HuH-7.5 (cell line): ENCODE results near the gene SEC61B.

Source experiments
- DNase-seq: peaks from one replicate; pipeline ENCODE4 v3.0.0; 2011; ENCODE audit warnings: low spot score

The SEC61B gene

GRCh38 chr9:99238331-99238730, 16.2 kb downstream of the SEC61B start:
- DNase-seq: no peak

DNA sequence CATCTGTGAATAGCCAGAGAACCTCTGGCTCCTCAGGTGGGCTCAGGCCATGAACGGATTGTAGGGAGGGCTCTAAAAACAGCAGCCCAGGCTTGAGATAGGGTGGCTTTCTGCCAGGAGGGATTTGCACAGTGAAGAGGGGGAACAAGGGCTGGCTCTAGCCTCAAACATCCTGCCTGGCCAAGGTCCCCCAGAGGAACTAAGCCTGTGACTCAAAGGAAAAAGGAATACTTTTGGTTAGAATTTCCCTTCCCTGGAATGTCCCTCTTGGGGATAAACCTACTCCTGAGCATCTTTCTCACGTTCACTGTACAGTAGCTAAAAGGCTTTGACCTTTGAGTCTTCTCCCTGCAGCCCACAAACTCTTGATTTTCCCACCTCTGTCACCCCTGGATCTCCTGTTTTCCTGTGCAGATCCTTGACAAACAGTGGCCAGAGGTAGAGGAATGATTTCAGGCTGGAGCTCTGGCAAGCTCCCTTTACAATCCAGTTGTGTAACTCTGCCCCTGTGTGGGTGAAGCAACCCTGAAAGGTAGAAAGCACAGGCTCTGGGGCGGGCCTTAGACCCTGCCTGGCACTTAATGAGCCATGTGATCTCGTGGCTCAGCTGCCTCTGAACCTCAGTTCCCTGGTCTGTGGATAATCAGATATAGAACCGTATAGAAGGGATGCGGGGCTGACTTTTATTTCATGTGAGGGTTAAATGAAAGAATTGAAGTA, 17.4 kb downstream of the SEC61B start:
- no peak for DNase-seq

- no peak for DNase-seq
Measured at GRCh38 chr9:99241106-99241505, 19.0 kb downstream of the SEC61B start.

GRCh38 chr9:99244344-99245260, 22.5 kb downstream of the SEC61B start:
- no peak for DNase-seq

DNA sequence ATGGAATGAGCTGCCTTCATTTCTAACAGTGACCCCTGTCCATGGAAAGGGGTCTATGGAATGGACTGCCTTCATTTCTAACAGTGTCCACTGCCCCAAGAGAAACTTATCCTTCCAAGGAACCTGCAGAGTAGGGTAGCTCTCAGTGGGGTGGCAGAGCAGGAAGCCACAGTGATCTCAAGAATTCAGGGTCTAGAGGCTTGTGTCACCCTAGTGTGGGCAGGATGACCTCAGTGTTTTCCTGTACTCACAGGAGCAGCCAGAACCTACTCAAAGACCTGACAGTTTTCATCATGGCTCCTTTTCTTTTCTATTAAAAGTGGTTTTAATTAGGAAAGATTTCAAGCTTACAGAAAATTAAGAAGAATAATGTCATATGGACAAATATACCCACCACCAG, 27.5 kb downstream of the SEC61B start:
- DNase-seq: no peak

DNA sequence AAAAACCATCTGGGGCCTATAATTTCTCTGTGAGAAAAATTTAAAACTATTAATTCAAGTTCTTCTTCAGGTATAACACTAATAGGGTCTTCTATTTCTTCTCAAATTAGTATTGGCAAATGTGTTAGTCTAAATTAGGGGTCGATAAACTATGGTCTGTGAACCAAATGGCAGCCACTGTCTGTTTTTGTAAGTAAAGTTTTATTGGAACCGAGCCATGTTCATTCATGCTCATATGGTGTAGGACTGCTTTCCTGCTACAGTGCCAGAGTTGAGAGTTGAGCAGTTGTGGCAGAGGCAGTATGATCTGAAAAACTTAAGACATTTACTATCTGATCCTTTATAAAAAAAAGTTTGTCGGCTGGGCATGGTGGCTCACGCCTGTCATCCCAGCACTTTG, 29.1 kb downstream of the SEC61B start:
- DNase-seq: no peak

- no peak for DNase-seq
Measured at GRCh38 chr9:99253134-99253533, 31.1 kb downstream of the SEC61B start.

DNA sequence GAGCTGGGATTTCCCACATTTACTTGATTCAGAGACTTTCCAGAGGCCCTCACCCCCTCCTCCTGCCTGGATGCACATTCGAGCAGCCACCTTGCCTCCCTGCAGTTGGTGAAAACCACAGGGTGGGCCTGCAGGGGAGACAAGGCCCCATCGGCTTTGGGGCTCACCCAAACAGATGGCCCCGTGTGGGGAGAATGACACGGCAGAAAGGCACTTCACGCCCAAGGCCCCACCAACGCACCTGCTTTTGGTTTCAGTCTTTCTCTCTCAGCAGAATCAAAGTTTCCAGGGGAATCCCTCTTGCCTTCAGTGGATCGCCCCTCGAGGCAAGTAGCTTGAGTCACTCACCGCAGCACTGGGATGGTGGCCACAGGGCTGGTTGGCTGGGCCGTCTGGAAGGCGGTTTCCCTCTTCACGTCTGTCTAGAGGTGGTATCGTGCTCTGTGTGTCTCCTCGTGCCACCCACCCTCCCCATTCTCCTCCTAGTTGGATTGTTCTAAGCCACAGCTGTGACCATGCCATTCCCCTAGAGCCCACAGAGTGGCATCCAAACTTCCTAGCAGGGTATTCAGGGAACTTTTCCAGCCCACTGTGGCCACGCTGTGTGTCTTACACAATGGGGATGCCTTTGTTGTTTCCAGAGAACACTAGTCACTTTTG, 31.8 kb downstream of the SEC61B start:
- no peak for DNase-seq

- no peak for DNase-seq
Measured at GRCh38 chr9:99255651-99256050, 33.6 kb downstream of the SEC61B start.

- no peak for DNase-seq
Measured at GRCh38 chr9:99257723-99258389, 35.8 kb downstream of the SEC61B start.

GRCh38 chr9:99259231-99259918, 37.3 kb downstream of the SEC61B start:
- no peak for DNase-seq

DNA sequence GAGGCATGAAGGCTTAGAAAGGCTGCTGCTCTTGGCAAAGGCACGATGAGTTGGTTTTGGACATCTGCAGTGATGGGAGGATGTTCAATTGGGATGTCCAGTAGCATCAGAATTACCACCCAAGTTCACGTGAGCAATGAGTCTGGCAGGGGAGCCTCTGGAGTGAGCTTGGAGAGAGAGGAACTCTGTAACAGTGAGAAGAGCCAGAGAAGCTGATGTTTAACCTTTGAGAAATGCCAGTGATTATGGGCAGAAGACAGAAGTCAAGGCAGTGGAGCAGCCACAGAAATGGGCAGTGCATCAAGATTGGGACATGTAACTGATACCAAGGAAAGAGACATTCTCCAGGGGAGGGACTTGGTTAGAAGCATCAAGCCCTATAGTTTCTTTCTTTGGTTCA, 39.8 kb downstream of the SEC61B start:
- no peak for DNase-seq

- DNase-seq: no peak
Measured at GRCh38 chr9:99262949-99263418, 40.9 kb downstream of the SEC61B start.

DNA sequence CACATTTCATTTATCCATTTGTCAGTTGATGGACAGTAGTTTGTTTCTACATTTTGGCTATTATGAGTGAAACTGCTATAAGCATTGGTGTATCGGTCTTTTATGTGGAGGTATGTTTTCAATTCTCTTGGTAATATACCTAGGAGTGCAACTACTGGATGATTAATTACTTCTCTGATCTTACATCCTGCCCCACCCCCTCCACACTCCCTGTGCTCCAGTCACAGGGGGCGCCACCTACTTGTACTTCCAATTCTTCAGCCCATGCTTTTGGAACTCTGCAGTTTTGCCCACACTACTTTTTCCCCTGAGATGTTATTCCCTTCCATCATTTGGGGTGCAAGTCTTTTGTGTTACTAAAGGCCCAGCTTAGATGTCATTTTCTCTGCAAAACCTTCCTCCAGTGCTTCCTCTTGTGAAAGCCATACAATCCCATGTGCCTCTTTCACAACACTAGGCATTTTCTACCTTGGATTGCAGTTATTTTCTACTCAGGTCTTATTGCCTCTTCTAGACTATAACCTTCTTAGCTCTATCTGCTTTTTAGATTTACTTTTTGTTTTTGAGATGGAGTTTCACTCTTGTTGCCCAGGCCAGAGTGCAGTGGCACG, 42.1 kb downstream of the SEC61B start:
- no peak for DNase-seq

GRCh38 chr9:99265691-99266090, 43.6 kb downstream of the SEC61B start:
- DNase-seq: no peak

GRCh38 chr9:99266255-99267023, 44.4 kb downstream of the SEC61B start:
- DNase-seq: peak; percentile 35

GRCh38 chr9:99269416-99269815, 47.3 kb downstream of the SEC61B start:
- DNase-seq: no peak

GRCh38 chr9:99270491-99270890, 48.4 kb downstream of the SEC61B start:
- no peak for DNase-seq

GRCh38 chr9:99272836-99273235, 50.8 kb downstream of the SEC61B start:
- no peak for DNase-seq

- DNase-seq: no peak
Measured at GRCh38 chr9:99274016-99274415, 51.9 kb downstream of the SEC61B start.
